ENCODE results near the gene DUSP6. TPM values are rescaled to one million over a fixed set of nuclear protein-coding genes. Genes with fewer than 3 reads are reported as not detected.

The DUSP6 gene
- total and polyA plus RNA-seq, 9 of the 15 experiments (the other 6 are each of a cell fraction or from before 2014, with no cell fraction given), result 0.04 to 0.60 (median 0.08) TPM; not detected in 2

DNA sequence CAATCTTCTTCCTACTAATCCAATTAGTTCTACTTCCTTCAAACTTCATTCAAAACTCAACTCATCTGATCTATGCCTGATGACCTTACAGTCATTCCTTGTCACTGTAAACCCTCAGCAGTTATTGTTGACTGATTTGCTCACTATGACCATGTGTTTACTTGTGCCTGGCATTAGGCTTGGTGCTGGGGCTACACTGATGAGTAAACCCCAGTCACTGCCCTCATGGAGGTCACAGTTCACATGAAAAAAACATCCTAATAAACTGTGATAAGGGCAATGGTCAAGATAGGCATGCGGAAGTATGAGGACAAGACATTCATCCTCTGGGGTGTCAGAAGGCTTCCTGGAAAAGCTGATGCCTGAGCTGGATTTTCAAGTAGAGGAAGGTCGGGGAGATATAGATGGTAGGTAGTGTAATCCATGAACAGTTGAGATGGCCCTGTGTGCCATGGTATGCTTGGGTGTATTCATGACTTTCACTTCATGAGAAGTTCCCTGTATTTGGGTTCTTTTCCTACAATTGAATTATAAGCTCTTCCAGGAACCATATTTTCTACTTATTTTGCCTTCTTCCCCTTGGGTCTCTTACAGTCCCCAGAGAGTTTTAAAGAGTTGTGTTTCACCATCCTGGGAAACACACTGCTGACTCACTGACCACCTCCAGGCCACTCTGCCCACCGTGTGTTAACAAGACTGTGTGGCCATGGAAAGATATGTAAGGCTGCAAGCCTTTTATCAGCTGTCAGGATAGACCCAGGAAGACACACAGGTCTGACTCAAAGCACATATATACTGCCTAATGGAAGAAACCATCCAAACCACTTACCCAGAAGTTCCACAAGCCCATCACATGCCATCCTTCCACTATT, 38.7 kb upstream of the DUSP6 start (continued):
- TF ChIP-seq MTA1 (IDR thresholded peaks at IDR 0.05; ENCODE audit: borderline replicate concordance) (no peak), CSDE1 (IDR thresholded peaks at IDR 0.05) (no peak), JUND (IDR thresholded peaks at IDR 0.05; ENCODE audit: borderline replicate concordance, low read depth, low read length) (peak; percentile 33; the same call in 1 of the 2 replicates), JUND (tag; IDR thresholded peaks at IDR 0.05; ENCODE audit: borderline replicate concordance, low read depth, low read length) (peak; percentile 10; the same call in 1 of the 3 replicates), ETV5 (CRISPR knock-in tag; IDR thresholded peaks at IDR 0.05; ENCODE audit: low read depth) (peak; percentile 40; the same call in 1 of the 2 replicates), POLR2H (tag; IDR thresholded peaks at IDR 0.05; ENCODE audit: low read depth) (no peak), KDM1A (IDR thresholded peaks at IDR 0.05) (peak; percentile 61 to 62; a peak in 3 of 4 replicates), NR2C1 (IDR thresholded peaks at IDR 0.05) (peak; percentile 44; the same call in 1 of the 2 replicates), NR2C1 (tag; IDR thresholded peaks at IDR 0.05) (peak; percentile 73), TEAD2 (tag; IDR thresholded peaks at IDR 0.05) (no peak), NFIC (IDR thresholded peaks at IDR 0.05) (no peak), KDM2B (CRISPR knock-in tag; IDR thresholded peaks at IDR 0.05) (no peak), CBFA2T3 (IDR thresholded peaks at IDR 0.05) (peak; percentile 76), ZNF217 (CRISPR knock-in tag; IDR thresholded peaks at IDR 0.05) (no peak), MAFF (IDR thresholded peaks at IDR 0.05; ENCODE audit: low read length) (peak; percentile 11; the same call in 1 of the 2 replicates), MTA2 (IDR thresholded peaks at IDR 0.05; ENCODE audit: low read depth) (no peak), NFATC3 (IDR thresholded peaks at IDR 0.05) (no peak), NFE2 (IDR thresholded peaks at IDR 0.05; ENCODE audit: low read depth) (peak; percentile 65), MCM3 (IDR thresholded peaks at IDR 0.05) (no peak), ZNF668 (CRISPR knock-in tag; IDR thresholded peaks at IDR 0.05) (no peak), ZBTB17 (CRISPR knock-in tag; IDR thresholded peaks at IDR 0.05) (0 out of 2 replicates have a peak, but pooled peaks have one; percentile 23)
- TF ChIP-seq, protein P1, sequence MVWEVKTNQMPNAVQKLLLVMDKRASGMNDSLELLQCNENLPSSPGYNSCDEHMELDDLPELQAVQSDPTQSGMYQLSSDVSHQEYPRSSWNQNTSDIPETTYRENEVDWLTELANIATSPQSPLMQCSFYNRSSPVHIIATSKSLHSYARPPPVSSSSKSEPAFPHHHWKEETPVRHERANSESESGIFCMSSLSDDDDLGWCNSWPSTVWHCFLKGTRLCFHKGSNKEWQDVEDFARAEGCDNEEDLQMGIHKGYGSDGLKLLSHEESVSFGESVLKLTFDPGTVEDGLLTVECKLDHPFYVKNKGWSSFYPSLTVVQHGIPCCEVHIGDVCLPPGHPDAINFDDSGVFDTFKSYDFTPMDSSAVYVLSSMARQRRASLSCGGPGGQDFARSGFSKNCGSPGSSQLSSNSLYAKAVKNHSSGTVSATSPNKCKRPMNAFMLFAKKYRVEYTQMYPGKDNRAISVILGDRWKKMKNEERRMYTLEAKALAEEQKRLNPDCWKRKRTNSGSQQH (CRISPR knock-in tag; IDR thresholded peaks at IDR 0.05), result no peak
- TF ChIP-seq, protein P2, sequence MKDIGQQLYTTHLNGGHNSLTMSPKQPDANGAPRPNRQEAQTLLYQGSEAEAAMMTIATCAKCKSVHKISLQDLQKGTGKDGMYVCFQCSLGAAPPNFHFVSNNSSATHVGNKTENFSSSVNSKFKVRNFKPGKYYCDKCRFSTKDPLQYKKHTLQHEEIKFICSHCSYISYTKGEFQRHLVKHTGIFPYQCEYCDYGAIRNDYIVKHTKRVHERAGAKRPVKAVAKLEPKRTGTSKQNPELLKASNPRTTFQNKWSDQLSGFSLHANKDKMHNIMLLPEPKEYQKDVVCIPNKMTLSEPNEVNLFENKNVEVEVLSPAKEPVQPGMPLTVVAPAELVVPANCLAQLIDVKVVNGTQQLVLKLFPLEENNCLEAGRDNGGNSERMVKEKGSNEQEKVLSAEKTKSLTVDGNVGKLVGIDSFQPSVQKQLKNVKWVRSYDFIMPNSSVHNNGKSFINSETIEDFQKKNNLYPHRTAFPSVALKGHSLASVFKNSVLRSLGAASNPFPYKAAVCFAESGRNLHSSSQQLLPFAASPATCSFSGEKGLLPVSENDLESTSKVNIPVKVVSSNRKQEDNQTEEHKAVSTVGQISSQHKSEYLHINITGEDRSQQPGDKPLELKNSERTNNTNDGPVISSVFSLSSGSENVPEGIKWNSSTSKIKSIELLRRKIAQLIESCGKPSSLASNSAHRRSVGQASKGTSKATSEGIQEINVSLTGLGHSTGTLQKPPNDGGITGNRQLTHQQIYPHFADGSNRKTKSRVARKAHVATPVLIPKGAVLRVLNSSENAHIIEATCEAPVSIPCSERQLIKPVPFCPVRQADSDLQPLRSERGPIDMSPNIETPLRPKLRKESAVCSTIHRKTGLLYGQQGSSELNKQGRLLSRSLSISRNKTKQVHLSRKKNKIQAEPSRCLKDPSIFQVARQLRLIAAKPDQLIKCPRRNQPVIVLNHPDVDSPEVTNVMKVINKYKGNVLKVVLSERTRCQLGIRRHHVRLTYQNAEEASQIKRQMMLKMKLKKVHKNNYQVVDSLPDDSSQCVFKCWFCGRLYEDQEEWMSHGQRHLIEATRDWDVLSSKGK (CRISPR knock-in tag; IDR thresholded peaks at IDR 0.05), result no peak
- TF ChIP-seq, protein P3, sequence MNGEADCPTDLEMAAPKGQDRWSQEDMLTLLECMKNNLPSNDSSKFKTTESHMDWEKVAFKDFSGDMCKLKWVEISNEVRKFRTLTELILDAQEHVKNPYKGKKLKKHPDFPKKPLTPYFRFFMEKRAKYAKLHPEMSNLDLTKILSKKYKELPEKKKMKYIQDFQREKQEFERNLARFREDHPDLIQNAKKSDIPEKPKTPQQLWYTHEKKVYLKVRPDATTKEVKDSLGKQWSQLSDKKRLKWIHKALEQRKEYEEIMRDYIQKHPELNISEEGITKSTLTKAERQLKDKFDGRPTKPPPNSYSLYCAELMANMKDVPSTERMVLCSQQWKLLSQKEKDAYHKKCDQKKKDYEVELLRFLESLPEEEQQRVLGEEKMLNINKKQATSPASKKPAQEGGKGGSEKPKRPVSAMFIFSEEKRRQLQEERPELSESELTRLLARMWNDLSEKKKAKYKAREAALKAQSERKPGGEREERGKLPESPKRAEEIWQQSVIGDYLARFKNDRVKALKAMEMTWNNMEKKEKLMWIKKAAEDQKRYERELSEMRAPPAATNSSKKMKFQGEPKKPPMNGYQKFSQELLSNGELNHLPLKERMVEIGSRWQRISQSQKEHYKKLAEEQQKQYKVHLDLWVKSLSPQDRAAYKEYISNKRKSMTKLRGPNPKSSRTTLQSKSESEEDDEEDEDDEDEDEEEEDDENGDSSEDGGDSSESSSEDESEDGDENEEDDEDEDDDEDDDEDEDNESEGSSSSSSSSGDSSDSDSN (IDR thresholded peaks at IDR 0.05; ENCODE audit: borderline replicate concordance in 1 of 2, low read depth in 2 of 2, low read length in 2 of 2), result no peak

All from K562 (cell line).